GM23338 (cell line): ENCODE data around the gene TMEM131L.

Experiments used
- CREB1 ChIP-seq: fragments of 250-450 bp; sonication (Bioruptor Pico); IDR thresholded peaks from 2 replicates; pipeline ENCODE4 v1.5.0; 2020; ENCODE audit warnings: low read depth, mild to moderate bottlenecking, moderate library complexity
- CTCF ChIP-seq, 2 experiments: fragments of 200-600 bp in 1 of 2; sonication (generic) in 1 of 2; conservative IDR thresholded peaks; 2 replicates each; pipeline versions ENCODE4 v1.5.1 to v1.6.1; 2016 to 2017; ENCODE audit warnings: antibody characterized with exemption in 2 of 2, low read depth in 2 of 2, mild to moderate bottlenecking in 2 of 2, moderate library complexity in 1 of 2
- EZH2 ChIP-seq: fragments of 200-600 bp; sonication (generic); IDR thresholded peaks from one replicate; pipeline ENCODE4 v1.8.0; 2017; ENCODE audit warnings: antibody characterized with exemption, mild to moderate bottlenecking, low read depth; ENCODE audit not compliant: unreplicated experiment
- EZH2phosphoT487 ChIP-seq: fragments of 200-600 bp; sonication (generic); IDR thresholded peaks from one replicate; pipeline ENCODE4 v1.8.1; 2018; ENCODE audit warnings: antibody characterized with exemption; ENCODE audit not compliant: unreplicated experiment
- JUNB ChIP-seq: IDR thresholded peaks from one replicate; pipeline ENCODE4 v1.6.1; 2016; ENCODE audit warnings: antibody characterized with exemption; ENCODE audit not compliant: unreplicated experiment
- POLR2AphosphoS5 ChIP-seq: IDR thresholded peaks from 2 replicates; pipeline ENCODE4 v1.6.1; 2016; ENCODE audit warnings: antibody characterized with exemption, low read depth
- REST ChIP-seq: IDR thresholded peaks from one replicate; pipeline ENCODE4 v1.6.1; 2018; ENCODE audit warnings: antibody characterized with exemption; ENCODE audit not compliant: unreplicated experiment
- STAT1 ChIP-seq: IDR thresholded peaks from one replicate; pipeline ENCODE4 v1.6.1; 2016; ENCODE audit warnings: antibody characterized with exemption; ENCODE audit not compliant: unreplicated experiment
- ZNF114 ChIP-seq: fragments of 250-450 bp; sonication (Bioruptor Pico); IDR thresholded peaks from 2 replicates; pipeline ENCODE4 v1.5.0; 2020; ENCODE audit warnings: mild to moderate bottlenecking, moderate library complexity
- ZNF331 ChIP-seq: fragments of 250-450 bp; sonication (Bioruptor Pico); IDR thresholded peaks from 2 replicates; pipeline ENCODE4 v1.5.0; 2020; ENCODE audit warnings: low read depth, mild to moderate bottlenecking, moderate library complexity

DNA sequence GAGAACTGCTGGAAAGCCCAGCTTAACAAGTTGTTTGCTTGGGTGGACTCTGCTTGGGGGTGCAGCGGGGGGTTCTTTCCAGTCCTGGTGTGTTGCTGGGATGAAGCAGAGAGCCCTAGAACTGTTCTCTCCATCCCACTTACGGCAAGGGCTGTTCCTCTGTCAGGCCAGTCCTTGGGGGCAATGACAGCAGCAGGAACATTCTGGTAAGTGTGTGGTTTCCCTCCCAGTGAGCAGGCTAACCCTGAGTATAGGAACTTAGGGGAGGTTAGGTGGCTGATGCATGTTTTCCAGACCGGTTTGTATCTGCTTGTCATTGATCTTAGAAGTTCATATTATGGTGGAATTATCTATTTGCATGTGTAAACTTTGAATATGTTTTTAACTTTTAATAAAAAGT is 171.0 kb downstream of the TMEM131L start:
- TF ChIP-seq CTCF (conservative IDR thresholded peaks at IDR 0.05; ENCODE audit: low read depth in 2 of 2) = no peak
- no peak for TF ChIP-seq REST
- no peak for TF ChIP-seq EZH2
- no peak for TF ChIP-seq JUNB
- TF ChIP-seq EZH2phosphoT487 = no peak
- TF ChIP-seq CREB1 (CRISPR knock-in tag) = no peak
- no peak for TF ChIP-seq ZNF114
- no peak for TF ChIP-seq ZNF331
- no peak for TF ChIP-seq POLR2AphosphoS5
- TF ChIP-seq STAT1 = no peak
